Amygdala (tissue), 56 donors: Measurements from ENCODE around the gene IMMP2L.

Experiments
- DNase-seq, 56 donors: peaks; one replicate each; lab custom pipeline; 2025; lab: John Stamatoyannopoulos, UW

The IMMP2L gene

GRCh38 chr7:110646804-110647203, 915.5 kb downstream of the IMMP2L start:
- no peak for DNase-seq

DNA sequence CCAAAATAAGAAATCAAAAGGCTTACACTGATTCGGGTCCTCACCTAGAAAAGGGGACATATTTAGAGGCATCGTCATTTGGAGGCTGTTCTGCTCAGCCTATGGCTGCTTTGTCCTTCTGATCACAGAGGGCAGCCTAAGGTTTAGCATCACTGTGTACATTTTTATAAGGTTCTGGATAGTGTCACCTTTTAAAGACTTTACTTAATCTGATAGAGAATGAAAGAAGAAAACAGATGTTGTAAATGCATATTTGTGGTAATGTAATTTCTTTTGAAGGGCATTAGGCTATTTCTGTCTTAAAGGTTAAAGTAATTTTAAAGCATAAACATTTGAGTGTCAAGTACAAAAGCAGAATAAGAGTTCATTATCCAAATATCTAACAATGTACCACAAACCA, 916.7 kb downstream of the IMMP2L start:
- no peak for DNase-seq

GRCh38 chr7:110645060-110645459, 917.2 kb downstream of the IMMP2L start:
- DNase-seq, result no peak

DNA sequence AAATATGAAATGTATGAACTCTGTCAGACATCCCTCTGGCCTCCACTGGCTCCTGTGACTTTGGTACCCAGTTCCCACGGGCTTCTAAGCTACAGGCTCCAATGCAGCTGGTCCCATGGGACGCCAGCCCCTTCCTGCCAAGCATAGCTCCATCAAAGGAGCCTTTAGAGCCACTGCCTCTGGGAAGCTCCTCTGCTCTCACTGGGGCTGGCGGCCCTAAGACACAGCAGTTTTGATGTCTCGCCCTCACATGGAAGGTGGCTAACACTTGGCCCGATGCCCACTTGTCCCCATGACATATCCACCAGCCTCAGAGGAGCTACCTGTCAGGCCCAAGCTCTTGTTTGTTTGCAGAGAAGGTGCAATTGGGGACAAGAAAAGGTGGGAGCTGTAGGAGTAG, 925.0 kb downstream of the IMMP2L start:
- DNase-seq, result no peak

- no peak for DNase-seq
Observed at GRCh38 chr7:110633313-110633712, 929.0 kb downstream of the IMMP2L start.

- no peak for DNase-seq
Observed at GRCh38 chr7:110626414-110626813, 935.9 kb downstream of the IMMP2L start.

- DNase-seq, result no peak
Observed at GRCh38 chr7:110625294-110625693, 937.0 kb downstream of the IMMP2L start.

DNA sequence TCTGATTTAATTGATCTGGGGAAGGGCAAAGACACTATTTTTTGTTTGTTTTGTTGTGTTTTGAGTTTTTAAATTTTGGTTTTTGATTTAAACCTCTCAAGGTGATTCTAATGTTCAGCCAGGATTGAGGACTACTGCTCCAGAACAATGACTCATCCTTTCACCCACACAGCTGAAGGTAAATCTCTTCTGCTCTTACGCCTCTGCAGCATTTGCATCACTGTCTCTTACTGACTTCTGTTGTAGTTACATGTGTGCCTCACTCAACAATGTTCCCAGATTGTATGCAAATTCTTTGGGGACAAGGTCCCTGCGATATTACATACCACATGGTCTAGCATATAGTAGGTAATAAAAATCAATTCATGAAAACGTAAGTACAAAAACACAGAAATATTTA, 938.9 kb downstream of the IMMP2L start:
- DNase-seq, result no peak

- no peak for DNase-seq
Observed at GRCh38 chr7:110621289-110621688, 941.0 kb downstream of the IMMP2L start.

DNA sequence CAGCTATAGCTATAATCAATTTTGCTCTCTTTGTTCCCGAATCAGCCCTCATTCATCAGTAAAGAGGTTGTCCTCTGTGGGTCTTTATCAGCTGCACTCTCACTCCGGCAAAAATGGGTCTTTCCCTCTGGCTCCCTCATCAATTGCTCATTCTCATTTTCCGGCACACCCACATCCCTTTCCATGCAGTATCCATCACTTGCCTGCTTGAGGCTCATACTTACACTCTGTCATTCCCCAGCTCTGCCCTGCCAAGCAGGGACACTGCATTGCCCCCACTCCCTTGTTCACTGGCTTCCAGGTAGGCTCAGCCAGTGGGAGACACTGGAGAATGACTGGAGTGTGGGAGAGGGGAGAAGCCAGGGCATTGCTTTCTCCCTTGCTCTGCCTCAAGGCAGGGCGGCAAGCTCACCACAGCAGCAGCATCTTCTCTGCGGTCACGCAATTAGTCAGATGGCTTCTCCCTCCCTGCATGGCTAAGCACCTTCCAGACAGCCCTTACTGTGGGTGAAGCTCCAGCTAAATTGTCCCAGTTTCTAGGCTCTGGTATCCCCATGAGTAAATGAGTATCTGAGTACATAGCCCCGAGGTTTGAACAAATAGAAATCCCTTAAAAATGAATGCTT, 942.1 kb downstream of the IMMP2L start:
- no peak for DNase-seq
